Right lobe of liver (tissue), 4 donors: Measurements from ENCODE around the gene ADGRL2.

Experiments used
- CTCF ChIP-seq, 4 donors: fragments of 200-600 bp in 3 of 4; fragments of 450-650 bp in 1 of 4; IDR thresholded peaks; one replicate each; pipeline versions ENCODE4 v1.5.1 to v1.8.0; 2016 to 2022; ENCODE audit warnings: antibody characterized with exemption in 4 of 4, mild to moderate bottlenecking in 2 of 4
- POLR2A ChIP-seq: fragments of 450-650 bp; IDR thresholded peaks from one replicate; pipeline ENCODE4 v1.6.1; 2017; ENCODE audit warnings: antibody characterized with exemption, mild to moderate bottlenecking
- donor health status: DM: no; HTN: no; CAD: no.
- donor health status: DM: no; HTN: no; CAD: no.
- donor health status: DM: no; HTN: yes; CAD: no.

GRCh38 chr1:81834921-81835698 is 34.4 kb downstream of the ADGRL2 start:
- TF ChIP-seq CTCF (IDR thresholded peaks at IDR 0.05) (no peak), POLR2A (no peak)
